ENCODE measurements around the gene RMRP. TPM values are rescaled to one million over a fixed set of nuclear protein-coding genes. Genes with fewer than 3 reads are reported as not detected.

RMRP gene
- polyA plus RNA-seq, 1 donor (not counting 4 experiments of a cell fraction or from before 2014, with no cell fraction given): 21.6 TPM

DNA sequence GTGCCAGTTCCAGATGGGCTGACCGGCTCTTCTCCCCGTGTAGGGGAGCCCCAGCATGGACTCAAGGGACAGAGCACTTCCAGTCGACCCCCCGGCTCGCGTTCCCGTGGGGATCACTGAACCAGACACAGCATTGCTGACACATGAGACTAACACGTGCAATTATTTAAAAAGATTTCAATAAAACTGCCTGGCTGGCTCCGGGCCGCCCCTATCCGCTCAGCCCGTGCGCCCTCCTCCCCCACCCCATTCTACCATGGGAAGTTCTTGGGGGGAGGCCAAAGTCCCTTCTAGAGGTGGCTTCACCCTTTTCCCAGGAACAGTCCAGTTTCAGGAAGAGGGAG lies 48.0 kb downstream of the RMRP start:
- dilution Hi-C loops (cut with MboI; ENCODE audit: extremely low pct_ligation_motif_present, low sequenced_read_pairs): no loop called here
- Histone ChIP-seq H3K9me3 (ENCODE audit: control insufficient read depth, low read depth, low read length) (no peaks in the 10 kb centered on the region), H3K4me2 (ENCODE audit: control insufficient read depth, extremely low read depth, insufficient read depth, low read depth, low read length) (no peak overlapping the region), H2AFZ (ENCODE audit: control insufficient read depth, low read length) (no peak overlapping the region), H3K9me1 (ENCODE audit: control insufficient read depth, extremely low read depth, insufficient read depth, low read length) (no peaks in the 10 kb centered on the region), H3K4me1 (ENCODE audit: control insufficient read depth, extremely low read depth, insufficient read depth, low read length) (peaks cover 6% of the 10 kb centered on the region), H3K27ac (ENCODE audit: control insufficient read depth, insufficient read depth, low read length) (no peak overlapping the region), H3K4me3 (ENCODE audit: control insufficient read depth in 2 of 3, extremely low read depth in 1 of 3, insufficient read depth in 2 of 3, low read depth in 1 of 3, low read length in 3 of 3) (no peak overlapping the region), H3K36me3 (ENCODE audit: control insufficient read depth in 2 of 2, extremely low read depth in 1 of 2, insufficient read depth in 2 of 2, low read length in 2 of 2) (peaks cover 9 to 25% of the 10 kb centered on the region in 2 experiments), H3K27me3 (ENCODE audit: control insufficient read depth, extremely low read depth, insufficient read depth, low read length) (no peaks in the 10 kb centered on the region), H3K9ac (ENCODE audit: control insufficient read depth, extremely low read depth, insufficient read depth, low read length) (no peak overlapping the region), H3K79me2 (ENCODE audit: control insufficient read depth, insufficient read depth, low read length) (peaks cover 9% of the 10 kb centered on the region), H4K20me1 (ENCODE audit: control insufficient read depth, extremely low read depth, insufficient read depth, low read length) (no peaks in the 10 kb centered on the region)
- TF ChIP-seq, protein P1, sequence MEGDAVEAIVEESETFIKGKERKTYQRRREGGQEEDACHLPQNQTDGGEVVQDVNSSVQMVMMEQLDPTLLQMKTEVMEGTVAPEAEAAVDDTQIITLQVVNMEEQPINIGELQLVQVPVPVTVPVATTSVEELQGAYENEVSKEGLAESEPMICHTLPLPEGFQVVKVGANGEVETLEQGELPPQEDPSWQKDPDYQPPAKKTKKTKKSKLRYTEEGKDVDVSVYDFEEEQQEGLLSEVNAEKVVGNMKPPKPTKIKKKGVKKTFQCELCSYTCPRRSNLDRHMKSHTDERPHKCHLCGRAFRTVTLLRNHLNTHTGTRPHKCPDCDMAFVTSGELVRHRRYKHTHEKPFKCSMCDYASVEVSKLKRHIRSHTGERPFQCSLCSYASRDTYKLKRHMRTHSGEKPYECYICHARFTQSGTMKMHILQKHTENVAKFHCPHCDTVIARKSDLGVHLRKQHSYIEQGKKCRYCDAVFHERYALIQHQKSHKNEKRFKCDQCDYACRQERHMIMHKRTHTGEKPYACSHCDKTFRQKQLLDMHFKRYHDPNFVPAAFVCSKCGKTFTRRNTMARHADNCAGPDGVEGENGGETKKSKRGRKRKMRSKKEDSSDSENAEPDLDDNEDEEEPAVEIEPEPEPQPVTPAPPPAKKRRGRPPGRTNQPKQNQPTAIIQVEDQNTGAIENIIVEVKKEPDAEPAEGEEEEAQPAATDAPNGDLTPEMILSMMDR (optimal IDR thresholded peaks at IDR 0.05 in 1 of 3, IDR thresholded peaks at IDR 0.05 in 1 of 3, conservative IDR thresholded peaks at IDR 0.05 in 1 of 3; ENCODE audit: extremely low read depth in 1 of 3, insufficient read depth in 2 of 3, low read length in 3 of 3): no peak
- no peak for TF ChIP-seq EZH2 (IDR thresholded peaks at IDR 0.05; ENCODE audit: low read length)
- FAIRE-seq (no peak), DNase-seq (ENCODE audit: low read depth, low spot score) (no peak)

DNA sequence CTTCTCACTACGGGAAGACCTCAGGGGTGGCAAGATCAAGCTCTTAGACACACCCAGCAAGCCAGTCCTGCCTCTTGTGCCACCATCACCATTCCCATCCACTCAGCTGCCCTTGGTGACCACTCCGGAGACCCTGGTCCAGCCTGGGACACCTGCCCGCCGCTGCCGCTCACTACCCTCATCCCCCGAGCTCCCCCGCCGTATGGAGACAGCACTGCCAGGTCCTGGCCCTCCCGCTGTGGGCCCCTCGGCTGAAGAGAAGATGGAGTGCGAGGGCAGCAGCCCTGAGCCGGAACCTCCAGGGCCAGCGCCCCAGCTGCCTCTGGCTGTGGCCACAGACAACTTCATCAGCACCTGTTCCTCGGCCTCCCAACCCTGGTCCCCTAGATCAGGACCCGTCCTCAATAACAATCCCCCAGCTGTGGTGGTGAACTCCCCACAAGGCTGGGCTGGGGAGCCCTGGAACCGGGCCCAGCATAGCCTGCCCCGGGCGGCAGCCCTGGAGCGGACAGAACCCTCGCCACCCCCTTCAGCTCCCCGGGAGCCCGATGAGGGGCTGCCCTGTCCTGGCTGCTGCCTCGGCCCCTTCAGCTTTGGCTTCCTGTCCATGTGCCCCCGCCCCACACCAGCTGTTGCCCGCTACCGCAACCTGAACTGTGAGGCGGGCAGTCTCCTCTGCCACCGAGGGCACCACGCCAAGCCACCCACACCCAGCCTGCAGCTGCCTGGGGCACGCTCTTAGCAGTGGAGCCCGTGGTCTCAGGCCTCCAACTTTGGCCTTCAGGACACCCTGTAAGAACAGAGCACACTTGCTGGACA lies 48.6 kb downstream of the RMRP start:
- TF ChIP-seq, protein P1 (optimal IDR thresholded peaks at IDR 0.05 in 1 of 3, IDR thresholded peaks at IDR 0.05 in 1 of 3, conservative IDR thresholded peaks at IDR 0.05 in 1 of 3; ENCODE audit: extremely low read depth in 1 of 3, insufficient read depth in 2 of 3, low read length in 3 of 3): no peak
- TF ChIP-seq EZH2 (IDR thresholded peaks at IDR 0.05; ENCODE audit: low read length): no peak
- no peak overlapping the region for H3K4me2 ChIP-seq (ENCODE audit: control insufficient read depth, extremely low read depth, insufficient read depth, low read depth, low read length)

More for the DNA sequence above, 48.6 kb downstream of the RMRP start:
- DNase-seq (ENCODE audit: low read depth, low spot score): no peak
- no peak for FAIRE-seq
- Histone ChIP-seq H3K36me3 (ENCODE audit: control insufficient read depth in 2 of 2, extremely low read depth in 1 of 2, insufficient read depth in 2 of 2, low read length in 2 of 2) (peaks cover 9 to 25% of the 10 kb centered on the region in 2 experiments), H3K4me3 (ENCODE audit: control insufficient read depth in 2 of 3, extremely low read depth in 1 of 3, insufficient read depth in 2 of 3, low read depth in 1 of 3, low read length in 3 of 3) (no peak overlapping the region), H4K20me1 (ENCODE audit: control insufficient read depth, extremely low read depth, insufficient read depth, low read length) (no peaks in the 10 kb centered on the region), H3K27me3 (ENCODE audit: control insufficient read depth, extremely low read depth, insufficient read depth, low read length) (no peaks in the 10 kb centered on the region), H3K9me3 (ENCODE audit: control insufficient read depth, low read depth, low read length) (no peaks in the 10 kb centered on the region), H3K27ac (ENCODE audit: control insufficient read depth, insufficient read depth, low read length) (no peak overlapping the region), H3K79me2 (ENCODE audit: control insufficient read depth, insufficient read depth, low read length) (peaks cover 9% of the 10 kb centered on the region), H3K9me1 (ENCODE audit: control insufficient read depth, extremely low read depth, insufficient read depth, low read length) (no peaks in the 10 kb centered on the region), H2AFZ (ENCODE audit: control insufficient read depth, low read length) (no peak overlapping the region), H3K9ac (ENCODE audit: control insufficient read depth, extremely low read depth, insufficient read depth, low read length) (no peak overlapping the region), H3K4me1 (ENCODE audit: control insufficient read depth, extremely low read depth, insufficient read depth, low read length) (peaks cover 11% of the 10 kb centered on the region)
- dilution Hi-C loops (cut with MboI; ENCODE audit: extremely low pct_ligation_motif_present, low sequenced_read_pairs): no loop called here

Data from keratinocyte (primary cell).